Right lobe of liver (tissue), 6 donors: ENCODE results near the gene CFAP221. TPM values are rescaled to one million over a fixed set of nuclear protein-coding genes. Genes with fewer than 3 reads are reported as not detected.

ENCODE experiments used
- ATAC-seq, 4 donors: fragments of 200-7000 bp; cut with Tn5 transposase; one replicate each; pipeline ENCODE4 v1.9.1; 2020; ENCODE audit warnings: mild to moderate bottlenecking in 4 of 4, moderate library complexity in 4 of 4
- DNase-seq, 3 donors: peaks; one replicate each; pipeline ENCODE4 v3.0.0-alpha.2; 2020
- H3K27ac ChIP-seq, 3 donors: fragments of 200-600 bp; one replicate each; pipeline ENCODE4 v1.8.0; 2022
- H3K27me3 ChIP-seq, 2 donors: fragments of 200-600 bp; one replicate each; pipeline ENCODE4 v1.8.0; 2022
- H3K36me3 ChIP-seq, 4 donors: fragments of 200-600 bp; sonication (generic) in 1 of 4; one replicate each; pipeline versions ENCODE4 v1.5.1 to v1.8.0; 2017 to 2022; ENCODE audit warnings: control low read depth in 1 of 4
- H3K4me1 ChIP-seq, 4 donors: fragments of 200-600 bp; sonication (generic) in 1 of 4; one replicate each; pipeline versions ENCODE4 v1.5.1 to v1.8.0; 2017 to 2022; ENCODE audit warnings: control low read depth in 1 of 4
- H3K4me3 ChIP-seq, 3 donors: fragments of 200-600 bp; one replicate each; pipeline ENCODE4 v1.8.0; 2022
- H3K9me3 ChIP-seq, 4 donors: fragments of 200-600 bp; sonication (generic) in 1 of 4; one replicate each; pipeline versions ENCODE4 v1.5.1 to v1.8.0; 2017 to 2022; ENCODE audit warnings: control low read depth in 1 of 4
- CTCF ChIP-seq, 4 donors: fragments of 200-600 bp in 3 of 4; fragments of 450-650 bp in 1 of 4; IDR thresholded peaks; one replicate each; pipeline versions ENCODE4 v1.5.1 to v1.8.0; 2016 to 2022; ENCODE audit warnings: antibody characterized with exemption in 4 of 4, mild to moderate bottlenecking in 2 of 4
- POLR2A ChIP-seq: fragments of 450-650 bp; IDR thresholded peaks from one replicate; pipeline ENCODE4 v1.6.1; 2017; ENCODE audit warnings: antibody characterized with exemption, mild to moderate bottlenecking
- WGBS: methylation state at CpG from one replicate; pipeline ENCODE4 v1.1.6; 2018; ENCODE audit warnings: low coverage, low lambda C conversion rate; ENCODE audit not compliant: insufficient coverage; ENCODE audit errors: missing lambda C conversion rate; 5-methylcytosine and 5-hydroxymethylcytosine counted together
- intact Hi-C, 2 donors: fragments of 100-400 bp; cut with DNase I; formaldehyde crosslinking; loops; one replicate each; pipeline versions ENCODE4 v1.11.2 to v1.14.1; 2022
- total RNA-seq, 6 experiments: library from RNA; depleted of rRNA in 2 of 6; stranded (reverse); fragments of >200 nt in 2 of 6; fragmentation: NEBNext Ultra II Directional in 3 of 6; extraction: Animal tissue kit (Norgen Biotek cat#: 25700) in 3 of 6; gene quantifications; one replicate each; pipeline versions ENCODE4 v1.1.0 to v1.2.4, GENCODE V29; 2016 to 2023
- donor health status: DM: no; HTN: yes; CAD: no.
- donor health status: DM: no; HTN: no; CAD: no.
- donor health status: DM: no; HTN: no; CAD: no.
- donor health status: DM: no; HTN: yes; CAD: no.
- donor health status: DM: no; HTN: yes; CAD: no.

Gene CFAP221
- total RNA-seq, 6 experiments from 2014 or later = 0.56 to 5.8 (median 2.4) TPM

GRCh38 chr2:119638685-119639554, 94.7 kb downstream of the CFAP221 start:
- no peaks in the 10 kb centered on the region for H3K36me3 ChIP-seq
- DNase-seq (no peak), ATAC-seq (no peak)
- TF ChIP-seq POLR2A = no peak
- no peak for TF ChIP-seq CTCF (IDR thresholded peaks at IDR 0.05)
- no peaks in the 10 kb centered on the region for H3K4me1 ChIP-seq
- no peaks in the 10 kb centered on the region for H3K9me3 ChIP-seq
- H3K27ac ChIP-seq = no peak overlapping the region
- H3K27me3 ChIP-seq = no peaks in the 10 kb centered on the region
- WGBS = 46% methylated on average over 14 of the region's 19 CpGs
- no peak overlapping the region for H3K4me3 ChIP-seq
- intact Hi-C loops = no loop called here

DNA sequence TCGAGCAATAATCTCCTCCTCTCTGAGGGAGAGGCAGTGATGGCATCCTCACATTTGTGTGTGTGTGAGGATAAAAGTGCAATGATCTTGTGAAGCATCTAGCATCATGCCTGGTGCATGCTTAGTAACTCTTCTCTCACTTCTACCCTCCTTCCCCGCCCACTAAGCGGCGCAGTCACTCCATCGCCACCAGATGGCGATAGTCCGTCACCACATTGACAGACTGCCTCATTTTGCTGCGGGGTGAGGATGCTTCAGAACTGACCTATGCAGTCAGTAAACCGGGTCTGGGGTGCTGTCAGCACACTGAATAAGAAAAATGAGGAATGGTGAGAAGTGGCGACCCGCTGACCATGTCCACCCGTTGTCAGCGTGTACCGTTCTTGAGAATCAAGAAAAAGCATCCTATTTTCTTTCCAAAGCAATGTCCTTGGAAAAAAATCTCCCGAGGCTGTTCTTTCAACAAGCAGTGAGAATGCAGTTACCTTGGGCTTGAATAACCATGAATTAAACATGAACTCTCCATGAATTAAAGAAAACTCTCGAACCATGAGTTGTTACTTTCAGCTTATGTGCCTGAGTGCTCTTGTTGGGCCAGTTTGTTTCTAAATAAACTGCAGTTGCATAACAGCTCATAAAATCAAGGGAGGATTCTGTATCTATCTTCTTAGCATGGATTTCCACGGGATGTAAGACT, 97.5 kb downstream of the CFAP221 start:
- Histone ChIP-seq H3K27ac (no peak overlapping the region), H3K36me3 (no peaks in the 10 kb centered on the region), H3K9me3 (no peaks in the 10 kb centered on the region), H3K4me3 (no peak overlapping the region), H3K27me3 (no peaks in the 10 kb centered on the region), H3K4me1 (no peaks in the 10 kb centered on the region)
- peak; percentile 73 to 97 (median 96) for TF ChIP-seq CTCF (IDR thresholded peaks at IDR 0.05)
- TF ChIP-seq POLR2A = no peak
- intact Hi-C loops = no loop called here
- DNase-seq (peak; percentile 71 to 77 (median 73)), ATAC-seq (peak; percentile 96 to 99 (median 98))
- 5% methylated on average over 17 of the region's 17 CpGs for WGBS

- no peak for TF ChIP-seq POLR2A
- no peak for TF ChIP-seq CTCF (IDR thresholded peaks at IDR 0.05)
- 89% methylated on average over 3 of the region's 3 CpGs for WGBS
- intact Hi-C loops = no loop called here
- no peaks in the 10 kb centered on the region for H3K27me3 ChIP-seq
- H3K9me3 ChIP-seq = no peaks in the 10 kb centered on the region
- no peak overlapping the region for H3K27ac ChIP-seq
- no peaks in the 10 kb centered on the region for H3K36me3 ChIP-seq
- H3K4me1 ChIP-seq = no peaks in the 10 kb centered on the region
- DNase-seq (no peak), ATAC-seq (no peak)
- H3K4me3 ChIP-seq = no peak overlapping the region
Measured at GRCh38 chr2:119644186-119644585, 99.9 kb downstream of the CFAP221 start.

GRCh38 chr2:119645173-119645855, 101.1 kb downstream of the CFAP221 start:
- ATAC-seq (no peak), DNase-seq (no peak)
- 31% methylated on average over 3 of the region's 3 CpGs for WGBS
- Histone ChIP-seq H3K36me3 (no peaks in the 10 kb centered on the region), H3K27me3 (no peaks in the 10 kb centered on the region), H3K27ac (no peak overlapping the region), H3K4me1 (no peaks in the 10 kb centered on the region), H3K4me3 (no peak overlapping the region), H3K9me3 (no peaks in the 10 kb centered on the region)
- TF ChIP-seq CTCF (IDR thresholded peaks at IDR 0.05) (no peak), POLR2A (no peak)
- intact Hi-C loops = no loop called here
